GM21737 (cell line): ENCODE data around the gene KHNYN.

Experiments
- ATAC-seq: cut with Tn5 transposase; IDR thresholded peaks from one replicate; pipeline ENCODE4 v1.9.1; 2021; ENCODE audit warnings: mild to moderate bottlenecking, moderate library complexity; ENCODE audit not compliant: unreplicated experiment

KHNYN gene

DNA sequence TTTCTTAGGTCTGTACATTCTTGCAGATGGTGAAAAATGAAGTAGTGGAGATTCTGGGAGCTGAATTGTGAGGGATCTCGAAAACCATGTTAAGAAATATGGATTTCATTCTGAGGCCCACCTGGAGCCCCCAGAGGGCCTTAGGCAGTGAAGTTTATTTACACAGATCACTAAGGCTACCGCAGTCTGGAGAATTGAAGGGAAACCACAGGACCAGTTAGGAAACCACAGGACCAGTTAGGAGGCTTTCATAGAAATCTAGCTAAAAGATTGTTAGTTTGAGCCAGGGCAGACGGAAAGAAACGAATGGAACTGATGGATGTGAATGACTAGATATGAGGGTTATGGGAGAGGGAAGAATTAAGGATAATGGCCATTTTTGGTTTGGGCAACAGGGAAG is 7.5 kb upstream of the KHNYN start:
- no peak for ATAC-seq

GRCh38 chr14:24422694-24423601 is 6.8 kb upstream of the KHNYN start:
- ATAC-seq, result no peak

- ATAC-seq, result no peak
These were observed 4.0 kb upstream of the KHNYN start for GRCh38 chr14:24425704-24426103.

DNA sequence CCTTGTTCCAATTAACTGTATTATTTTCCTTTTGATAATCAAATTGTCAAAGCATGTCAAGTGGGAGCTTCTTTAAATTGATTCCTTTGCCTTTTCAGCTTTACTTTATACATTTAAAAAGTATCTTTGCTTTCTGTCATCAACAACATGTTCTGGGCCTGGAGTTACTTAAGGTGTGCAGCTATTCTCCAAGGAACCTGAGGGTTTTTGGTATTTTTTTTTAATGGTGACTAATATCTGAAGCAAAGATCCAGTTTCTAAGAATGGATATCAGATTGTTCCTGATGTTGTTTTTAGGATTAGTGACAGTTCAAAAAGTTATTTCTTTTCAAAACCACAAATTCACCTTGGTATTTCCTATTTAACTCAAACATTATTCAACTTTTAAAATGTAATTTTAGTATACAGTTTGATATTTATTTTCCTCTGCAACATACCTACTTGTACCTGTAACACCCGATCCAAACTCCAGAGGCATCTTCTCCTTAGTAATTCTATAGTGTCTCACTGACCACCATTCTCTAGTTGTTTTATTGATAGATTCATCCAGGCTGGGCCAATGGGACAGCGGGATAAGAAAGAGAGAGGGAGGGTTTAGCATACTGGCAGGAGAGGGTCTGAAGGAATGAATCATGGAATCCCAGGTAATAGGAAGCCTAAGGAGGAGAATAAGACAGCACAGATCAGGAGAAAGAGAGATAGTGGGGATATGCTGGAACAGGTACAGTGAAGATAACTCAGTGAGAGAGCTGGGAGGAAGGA is 3.4 kb upstream of the KHNYN start:
- ATAC-seq, result no peak

GRCh38 chr14:24426912-24427536 is 2.7 kb upstream of the KHNYN start:
- ATAC-seq, result no peak

- ATAC-seq, result no peak
These were observed 1.9 kb upstream of the KHNYN start for GRCh38 chr14:24427537-24428508.

GRCh38 chr14:24428628-24429394 is 943 bp upstream of the KHNYN start:
- no peak for ATAC-seq

DNA sequence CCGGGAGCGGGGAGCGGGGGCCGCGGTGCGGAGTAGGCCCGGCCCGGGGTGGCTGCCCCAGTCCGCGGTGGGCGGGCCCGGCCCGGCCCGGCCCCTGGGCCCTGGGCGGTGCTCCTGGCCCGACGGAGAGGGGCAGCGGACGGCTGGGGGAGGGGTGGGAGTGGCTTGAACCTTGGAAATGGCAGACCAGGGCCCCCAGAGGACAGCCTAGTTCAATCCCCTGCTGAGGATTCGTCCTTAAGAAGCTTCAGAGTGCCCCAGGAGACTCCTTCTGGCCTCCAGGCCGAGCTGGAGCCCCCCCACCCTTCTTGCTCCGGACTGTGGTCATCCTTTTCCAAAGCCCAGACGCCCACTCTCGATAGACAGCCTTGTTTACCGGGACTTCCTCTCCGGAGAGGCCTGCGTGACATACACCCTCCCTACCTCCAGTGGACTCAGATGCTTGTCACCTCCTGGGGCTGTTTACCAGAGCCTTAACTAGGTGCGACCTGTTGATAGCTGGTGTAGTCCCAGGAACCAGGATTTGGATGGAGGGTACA is 458 bp downstream of the KHNYN start:
- ATAC-seq, result peak; percentile 42

DNA sequence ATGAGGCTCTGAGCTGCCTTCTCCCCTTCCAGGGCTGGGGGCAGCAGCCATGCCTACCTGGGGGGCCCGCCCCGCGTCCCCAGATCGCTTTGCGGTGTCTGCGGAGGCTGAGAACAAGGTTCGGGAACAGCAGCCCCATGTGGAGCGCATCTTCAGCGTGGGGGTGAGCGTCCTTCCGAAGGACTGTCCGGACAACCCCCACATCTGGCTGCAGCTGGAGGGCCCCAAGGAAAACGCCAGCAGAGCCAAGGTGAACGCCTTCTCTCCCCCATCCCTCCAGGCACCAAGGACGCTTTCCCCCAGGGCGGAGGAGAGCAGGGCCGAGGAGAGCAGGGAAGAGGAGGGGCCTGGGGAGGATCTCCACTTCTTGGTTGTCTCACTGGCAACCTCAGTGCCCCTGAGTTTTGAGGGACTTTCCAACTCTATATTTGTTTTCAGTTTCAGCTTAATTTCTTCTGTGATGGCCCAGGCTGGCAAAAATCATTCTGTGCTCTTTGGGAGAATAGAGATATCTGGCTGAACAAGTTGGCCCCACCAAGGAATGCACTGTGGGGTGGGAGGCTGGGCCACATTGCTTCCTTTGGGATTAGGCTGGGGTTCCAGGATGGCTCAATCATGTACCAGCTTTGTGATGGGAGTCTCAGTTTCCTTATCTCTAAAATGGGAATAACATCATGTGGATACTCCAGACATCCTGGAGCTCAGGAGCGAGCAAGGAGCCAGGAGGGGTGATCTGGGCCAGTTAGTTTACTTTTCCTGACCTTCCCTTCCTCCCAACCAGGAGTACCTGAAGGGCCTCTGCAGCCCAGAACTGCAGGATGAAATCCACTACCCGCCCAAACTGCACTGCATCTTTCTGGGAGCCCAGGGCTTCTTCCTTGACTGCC is 1.2 kb downstream of the KHNYN start:
- no peak for ATAC-seq

GRCh38 chr14:24431569-24432258 is 2.0 kb downstream of the KHNYN start:
- peak; percentile 48 for ATAC-seq

DNA sequence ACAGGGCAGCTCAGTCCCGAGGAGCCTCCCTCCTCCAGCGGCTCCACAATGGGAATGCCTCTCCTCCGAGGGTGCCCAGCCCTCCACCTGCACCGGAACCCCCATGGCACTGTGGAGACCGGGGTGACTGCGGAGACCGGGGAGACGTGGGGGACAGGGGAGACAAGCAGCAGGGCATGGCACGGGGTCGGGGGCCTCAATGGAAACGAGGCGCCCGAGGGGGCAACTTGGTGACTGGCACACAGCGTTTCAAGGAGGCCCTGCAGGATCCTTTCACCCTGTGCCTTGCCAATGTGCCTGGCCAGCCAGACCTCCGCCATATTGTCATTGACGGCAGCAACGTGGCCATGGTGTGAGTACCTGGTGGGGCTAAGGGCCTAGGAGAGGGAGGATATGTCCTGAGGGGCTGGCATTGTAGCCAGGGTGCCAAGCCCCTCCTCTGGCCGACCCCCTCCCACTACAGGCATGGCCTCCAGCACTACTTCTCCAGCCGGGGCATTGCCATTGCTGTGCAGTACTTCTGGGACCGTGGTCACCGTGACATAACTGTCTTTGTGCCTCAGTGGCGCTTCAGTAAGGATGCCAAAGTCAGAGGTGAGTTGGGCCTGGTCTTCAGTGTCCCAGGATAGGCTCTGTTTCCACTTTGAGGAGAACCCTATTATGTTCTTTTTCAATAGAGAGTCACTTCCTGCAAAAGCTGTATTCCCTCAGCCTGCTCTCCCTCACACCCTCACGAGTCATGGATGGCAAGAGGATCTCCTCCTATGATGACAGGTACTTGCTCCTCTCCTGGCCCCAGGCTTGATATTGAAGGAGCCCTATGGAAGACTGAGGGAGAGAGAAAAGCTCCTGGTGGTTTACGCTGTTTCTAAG is 2.7 kb downstream of the KHNYN start:
- ATAC-seq, result no peak

- ATAC-seq, result no peak
These were observed 4.3 kb downstream of the KHNYN start for GRCh38 chr14:24434036-24434435.

GRCh38 chr14:24434676-24435075 is 4.9 kb downstream of the KHNYN start:
- ATAC-seq, result no peak

- ATAC-seq, result no peak
These were observed 5.5 kb downstream of the KHNYN start for GRCh38 chr14:24435192-24435810.

GRCh38 chr14:24435998-24436354 is 6.2 kb downstream of the KHNYN start:
- no peak for ATAC-seq

GRCh38 chr14:24436355-24437019 is 6.7 kb downstream of the KHNYN start:
- ATAC-seq, result no peak
